Neural crest cell (in vitro differentiated cells): Measurements from ENCODE around the gene DNAH9. TPM values are rescaled to one million over a fixed set of nuclear protein-coding genes. Genes with fewer than 3 reads are reported as not detected.

Experiments
- DNase-seq: peaks from one replicate; pipeline ENCODE4 v3.0.0; 2021; ENCODE audit warnings: low read depth, mixed read lengths, low spot score
- H3K27ac Mint-ChIP-seq: one replicate; pipeline ENCODE4 v1.8.0; 2021; ENCODE audit warnings: mild to moderate bottlenecking, mixed read lengths; ENCODE audit not compliant: unreplicated experiment
- H3K27me3 Mint-ChIP-seq: 2 replicates; pipeline ENCODE4 v1.8.0; 2021; ENCODE audit warnings: low read depth, mild to moderate bottlenecking, mixed read lengths
- H3K36me3 Mint-ChIP-seq: 2 replicates; pipeline ENCODE4 v1.8.0; 2021; ENCODE audit warnings: low read depth, mild to moderate bottlenecking, mixed read lengths
- H3K4me1 Mint-ChIP-seq: 2 replicates; pipeline ENCODE4 v1.8.0; 2021; ENCODE audit warnings: mixed read lengths
- H3K4me3 Mint-ChIP-seq: one replicate; pipeline ENCODE4 v1.8.0; 2021; ENCODE audit warnings: mild to moderate bottlenecking, mixed read lengths
- H3K9me3 Mint-ChIP-seq: 2 replicates; pipeline ENCODE4 v1.8.0; 2021; ENCODE audit warnings: mixed read lengths
- total RNA-seq: library from RNA; stranded (reverse); gene quantifications from 2 replicates; pipeline ENCODE4 v1.2.1, GENCODE V29; 2021
- TF ChIP-seq, protein P1 (sequence below): fragments of 200-600 bp; sonication (generic); conservative IDR thresholded peaks from 2 replicates; pipeline ENCODE4 v1.5.0; 2021; ENCODE audit warnings: antibody characterized with exemption, mild to moderate bottlenecking

DNAH9 gene
- total RNA-seq, 1 donor from 2014 or later, result 18.6 TPM

DNA sequence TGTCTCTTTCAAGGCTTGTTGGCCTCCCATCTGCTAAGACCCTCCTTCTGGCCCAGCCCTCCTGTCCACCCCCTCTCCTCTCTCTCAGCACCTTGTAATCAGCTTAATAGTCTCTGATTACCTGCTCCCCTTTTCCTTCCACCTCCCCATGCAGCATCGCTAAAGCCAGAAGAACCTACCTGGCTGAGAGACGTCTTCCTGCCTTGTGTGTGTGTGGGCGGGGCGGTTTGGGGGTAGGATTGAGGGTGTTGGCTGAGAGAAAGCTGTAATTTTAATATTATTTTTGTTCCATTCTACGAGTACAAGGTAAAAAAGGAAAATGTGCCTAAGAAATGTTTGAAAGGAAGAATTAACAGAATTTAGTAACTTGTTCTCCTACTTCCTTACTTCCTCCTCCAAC, 3.4 kb downstream of the DNAH9 start:
- TF ChIP-seq, protein P1, sequence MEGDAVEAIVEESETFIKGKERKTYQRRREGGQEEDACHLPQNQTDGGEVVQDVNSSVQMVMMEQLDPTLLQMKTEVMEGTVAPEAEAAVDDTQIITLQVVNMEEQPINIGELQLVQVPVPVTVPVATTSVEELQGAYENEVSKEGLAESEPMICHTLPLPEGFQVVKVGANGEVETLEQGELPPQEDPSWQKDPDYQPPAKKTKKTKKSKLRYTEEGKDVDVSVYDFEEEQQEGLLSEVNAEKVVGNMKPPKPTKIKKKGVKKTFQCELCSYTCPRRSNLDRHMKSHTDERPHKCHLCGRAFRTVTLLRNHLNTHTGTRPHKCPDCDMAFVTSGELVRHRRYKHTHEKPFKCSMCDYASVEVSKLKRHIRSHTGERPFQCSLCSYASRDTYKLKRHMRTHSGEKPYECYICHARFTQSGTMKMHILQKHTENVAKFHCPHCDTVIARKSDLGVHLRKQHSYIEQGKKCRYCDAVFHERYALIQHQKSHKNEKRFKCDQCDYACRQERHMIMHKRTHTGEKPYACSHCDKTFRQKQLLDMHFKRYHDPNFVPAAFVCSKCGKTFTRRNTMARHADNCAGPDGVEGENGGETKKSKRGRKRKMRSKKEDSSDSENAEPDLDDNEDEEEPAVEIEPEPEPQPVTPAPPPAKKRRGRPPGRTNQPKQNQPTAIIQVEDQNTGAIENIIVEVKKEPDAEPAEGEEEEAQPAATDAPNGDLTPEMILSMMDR, result no peak
- Mint-ChIP-seq H3K4me3 (no peak overlapping the region), H3K4me1 (peaks cover 10% of the 10 kb centered on the region), H3K27ac (no peak overlapping the region), H3K36me3 (no peaks in the 10 kb centered on the region), H3K27me3 (peaks cover 13% of the 10 kb centered on the region), H3K9me3 (no peaks in the 10 kb centered on the region)
- DNase-seq, result no peak

DNA sequence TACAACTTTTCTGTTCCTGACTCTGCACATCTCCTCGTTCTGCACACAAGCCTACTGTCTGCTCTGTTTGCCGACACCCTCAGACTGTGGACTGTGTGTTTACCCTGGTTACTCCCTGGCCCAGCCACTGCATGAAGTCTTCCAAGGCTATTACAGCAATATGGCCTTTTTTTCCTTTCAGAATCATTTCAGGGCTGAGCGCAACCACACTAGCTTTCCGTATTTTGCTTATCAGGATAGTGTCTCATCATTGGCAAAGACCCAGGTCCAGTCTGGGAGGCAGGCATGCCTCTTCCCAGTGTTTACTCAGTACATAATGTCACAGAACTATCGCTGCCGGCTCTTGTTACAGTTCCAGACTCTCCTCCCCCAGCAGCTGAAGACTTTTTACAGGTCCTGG, 10.1 kb downstream of the DNAH9 start:
- DNase-seq, result no peak
- H3K4me1 Mint-ChIP-seq, result peaks cover 7% of the 10 kb centered on the region
- TF ChIP-seq, protein P1, result no peak
- no peaks in the 10 kb centered on the region for H3K27me3 Mint-ChIP-seq
- H3K36me3 Mint-ChIP-seq, result no peaks in the 10 kb centered on the region
- H3K27ac Mint-ChIP-seq, result peak overlapping the region; percentile 46
- H3K4me3 Mint-ChIP-seq, result no peak overlapping the region
- peaks cover 2% of the 10 kb centered on the region for H3K9me3 Mint-ChIP-seq

DNA sequence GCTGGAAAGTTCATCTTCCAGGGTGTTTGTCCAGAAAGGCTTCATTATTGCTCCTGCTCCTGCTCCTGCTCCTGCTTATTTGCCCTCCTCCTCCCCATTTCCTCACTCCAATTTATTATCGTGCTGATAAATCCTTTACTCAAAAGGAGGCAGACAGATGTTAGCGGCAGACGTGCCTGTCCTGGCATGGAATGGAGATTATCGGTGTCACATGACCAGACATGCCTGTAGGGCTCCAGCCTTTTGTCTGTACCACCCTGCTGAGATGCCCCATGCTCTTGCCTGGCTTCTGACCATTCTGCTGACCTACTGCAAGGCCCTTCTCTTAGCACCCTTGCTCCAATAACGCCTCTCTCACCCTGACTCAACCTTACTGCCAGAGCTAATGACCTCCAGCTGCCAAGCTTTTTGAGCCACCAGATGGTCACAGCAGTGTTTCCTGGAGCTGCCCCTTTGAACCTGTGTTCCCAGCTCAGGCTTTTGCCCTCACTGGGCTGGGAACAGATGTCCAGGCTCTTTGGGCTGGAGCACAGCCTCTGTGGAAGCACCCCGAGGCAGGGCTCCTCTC, 12.8 kb downstream of the DNAH9 start:
- Mint-ChIP-seq H3K4me1 (peaks cover 7% of the 10 kb centered on the region), H3K36me3 (no peaks in the 10 kb centered on the region), H3K4me3 (no peak overlapping the region), H3K27ac (no peak overlapping the region), H3K9me3 (peaks cover 2% of the 10 kb centered on the region), H3K27me3 (no peaks in the 10 kb centered on the region)
- no peak for DNase-seq
- TF ChIP-seq, protein P1, result no peak

DNA sequence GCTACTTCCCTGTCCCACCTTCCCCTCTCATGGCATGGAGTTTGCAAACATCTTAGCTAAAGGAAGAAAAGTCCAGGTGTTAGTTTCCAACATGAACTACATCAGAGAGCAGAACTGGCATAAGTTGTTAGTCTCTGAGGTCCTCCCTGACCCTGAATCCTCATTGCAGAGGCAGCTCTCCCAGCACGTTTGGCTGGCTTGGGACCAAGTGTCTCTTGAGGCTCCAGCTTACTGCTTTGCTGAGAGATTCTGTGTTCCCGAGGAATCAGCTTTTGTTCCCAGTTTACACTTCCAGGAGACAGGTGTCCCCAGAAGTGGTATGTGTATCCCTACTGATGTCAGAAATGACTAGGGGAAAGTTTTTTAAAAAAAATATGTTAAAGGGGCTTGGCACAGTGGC, 14.7 kb downstream of the DNAH9 start:
- Mint-ChIP-seq H3K4me3 (no peak overlapping the region), H3K4me1 (peaks cover 7% of the 10 kb centered on the region), H3K9me3 (peaks cover 2% of the 10 kb centered on the region), H3K27me3 (no peaks in the 10 kb centered on the region), H3K36me3 (no peaks in the 10 kb centered on the region), H3K27ac (no peak overlapping the region)
- TF ChIP-seq, protein P1, result no peak
- DNase-seq, result no peak

DNA sequence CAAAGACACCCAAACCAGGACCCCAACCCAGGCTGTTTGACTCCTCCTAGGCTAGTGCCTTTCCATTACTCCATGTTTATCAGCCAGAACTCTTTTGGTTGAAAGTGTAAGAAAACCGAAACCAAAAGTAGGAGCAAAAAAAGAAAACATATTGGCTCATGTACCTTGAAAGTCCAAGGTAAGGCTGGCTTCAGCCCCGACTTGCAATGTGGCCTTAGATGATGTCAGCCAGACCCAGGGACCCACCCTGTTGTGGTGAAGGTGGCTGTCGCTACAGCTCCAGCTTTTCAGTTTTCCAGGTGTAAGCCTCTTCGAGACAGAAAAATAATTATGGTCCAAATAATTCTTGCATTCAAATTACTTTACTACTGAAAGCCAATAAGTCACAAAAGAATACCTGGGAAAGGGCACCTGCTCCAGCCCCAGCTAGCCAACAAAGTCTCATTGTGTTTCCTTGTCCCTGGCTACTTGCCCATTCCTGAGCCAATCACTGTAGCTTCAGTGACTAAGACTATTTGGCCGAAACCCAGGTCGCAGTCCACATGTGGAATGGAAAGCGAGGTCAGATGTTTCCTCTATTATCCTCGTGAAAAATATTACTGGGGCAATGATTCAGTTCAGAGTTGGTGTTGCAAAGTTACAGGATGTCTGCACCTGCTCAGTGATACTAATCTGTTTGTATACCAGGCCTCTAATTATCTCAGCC, 20.7 kb downstream of the DNAH9 start:
- no peak overlapping the region for H3K27ac Mint-ChIP-seq
- H3K4me1 Mint-ChIP-seq, result peaks cover 15% of the 10 kb centered on the region
- H3K36me3 Mint-ChIP-seq, result no peaks in the 10 kb centered on the region
- DNase-seq, result no peak
- TF ChIP-seq, protein P1, result no peak
- H3K4me3 Mint-ChIP-seq, result no peak overlapping the region
- H3K27me3 Mint-ChIP-seq, result no peaks in the 10 kb centered on the region
- H3K9me3 Mint-ChIP-seq, result no peaks in the 10 kb centered on the region
